Measurements from ENCODE around the gene B3GLCT. TPM values are rescaled to one million over a fixed set of nuclear protein-coding genes. Genes with fewer than 3 reads are reported as not detected.

Gene B3GLCT
- total and polyA plus RNA-seq, 10 of the 15 experiments (the other 5 are each of a cell fraction or from before 2014, with no cell fraction given) = 0.07 to 0.89 (median 0.25) TPM

DNA sequence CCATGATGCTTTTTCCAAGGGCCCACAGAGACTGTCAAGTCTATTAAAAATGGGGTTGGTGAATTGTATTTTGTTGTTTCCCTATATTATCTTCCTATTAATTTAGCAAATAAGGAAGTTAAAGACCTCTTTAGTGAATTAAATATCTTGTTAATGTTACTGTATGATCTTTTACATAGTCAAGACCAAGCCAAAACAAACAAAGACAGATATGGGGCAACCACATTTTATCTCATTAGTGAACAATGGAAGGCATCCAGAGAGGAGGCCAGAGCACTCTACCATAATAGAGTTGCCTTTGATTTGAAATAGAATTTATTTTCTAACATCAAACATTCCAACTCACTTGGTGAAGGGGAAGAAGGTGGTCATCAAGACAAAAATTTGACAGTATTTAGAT, 169.4 kb downstream of the B3GLCT start:
- no peaks in the 10 kb centered on the region for H4K20me1 ChIP-seq (ENCODE audit: control insufficient read depth, insufficient read depth)
- H3K27ac ChIP-seq (ENCODE audit: control insufficient read depth, insufficient read depth) = no peak overlapping the region
- POLR2A ChIA-PET = no interaction called here
- in situ Hi-C loops (cut with MboI) (no loop called here), intact Hi-C loops (cut with micrococcal nuclease; ENCODE audit: unreplicated experiment) (no loop called here)
- H3K4me2 ChIP-seq (ENCODE audit: control insufficient read depth, insufficient read depth) = no peak overlapping the region
- no peaks in the 10 kb centered on the region for H3K36me3 ChIP-seq (ENCODE audit: control insufficient read depth in 2 of 2, insufficient read depth in 2 of 2, low read length in 1 of 2)
- FAIRE-seq = no peak
- SMC1A ChIA-PET (ENCODE audit: uncharacterized antibody, unreplicated experiment) = no interaction called here
- H3K79me2 ChIP-seq (ENCODE audit: control insufficient read depth, insufficient read depth, low read length) = no peaks in the 10 kb centered on the region
- no peaks in the 10 kb centered on the region for H3K27me3 ChIP-seq (replicated peaks in 1 of 2; ENCODE audit: control insufficient read depth in 2 of 2, insufficient read depth in 2 of 2, low read length in 1 of 2)
- TF ChIP-seq STAT1 (conservative IDR thresholded peaks at IDR 0.05) (no peak), CEBPZ (IDR thresholded peaks at IDR 0.05; ENCODE audit: low read depth, low read length) (no peak)
- TF ChIP-seq, protein P1, sequence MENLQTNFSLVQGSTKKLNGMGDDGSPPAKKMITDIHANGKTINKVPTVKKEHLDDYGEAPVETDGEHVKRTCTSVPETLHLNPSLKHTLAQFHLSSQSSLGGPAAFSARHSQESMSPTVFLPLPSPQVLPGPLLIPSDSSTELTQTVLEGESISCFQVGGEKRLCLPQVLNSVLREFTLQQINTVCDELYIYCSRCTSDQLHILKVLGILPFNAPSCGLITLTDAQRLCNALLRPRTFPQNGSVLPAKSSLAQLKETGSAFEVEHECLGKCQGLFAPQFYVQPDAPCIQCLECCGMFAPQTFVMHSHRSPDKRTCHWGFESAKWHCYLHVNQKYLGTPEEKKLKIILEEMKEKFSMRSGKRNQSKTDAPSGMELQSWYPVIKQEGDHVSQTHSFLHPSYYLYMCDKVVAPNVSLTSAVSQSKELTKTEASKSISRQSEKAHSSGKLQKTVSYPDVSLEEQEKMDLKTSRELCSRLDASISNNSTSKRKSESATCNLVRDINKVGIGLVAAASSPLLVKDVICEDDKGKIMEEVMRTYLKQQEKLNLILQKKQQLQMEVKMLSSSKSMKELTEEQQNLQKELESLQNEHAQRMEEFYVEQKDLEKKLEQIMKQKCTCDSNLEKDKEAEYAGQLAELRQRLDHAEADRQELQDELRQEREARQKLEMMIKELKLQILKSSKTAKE (IDR thresholded peaks at IDR 0.05; ENCODE audit: low read depth, poor library complexity, severe bottlenecking) = no peak
- H3K9ac ChIP-seq (ENCODE audit: control insufficient read depth, insufficient read depth, low read length) = no peak overlapping the region
- H3K9me3 ChIP-seq (replicated peaks; ENCODE audit: control insufficient read depth, insufficient read depth, low read length) = no peaks in the 10 kb centered on the region; the same call in 2 of the 3 replicates
- no peaks in the 10 kb centered on the region for H3K4me1 ChIP-seq (ENCODE audit: control insufficient read depth, insufficient read depth, low read length)
- no peak for ATAC-seq
- no peak for DNase-seq (ENCODE audit: low read depth, low spot score)
- CTCF ChIA-PET = no interaction called here
- RAD21 ChIA-PET (ENCODE audit: unreplicated experiment) = no interaction called here
- BruUV-seq (replicated peaks) = no TSS peak
- no peak overlapping the region for H2AFZ ChIP-seq (ENCODE audit: control insufficient read depth, low read depth, low read length)
- H3K4me3 ChIP-seq = no peak overlapping the region
